NT2/D1 (cell line): ENCODE measurements around the gene DCLK1.

ENCODE experiments used
- DNase-seq: peaks from one replicate; pipeline ENCODE4 v3.0.0-alpha.2; 2011; ENCODE audit warnings: low read depth, low spot score
- H3K27me3 ChIP-seq: 2 replicates; pipeline ENCODE4 v1.6.0; 2011; ENCODE audit warnings: mild to moderate bottlenecking; ENCODE audit not compliant: insufficient read length, insufficient read depth
- H3K36me3 ChIP-seq: 2 replicates; pipeline ENCODE4 v1.6.1; 2011; ENCODE audit warnings: mild to moderate bottlenecking, low read length, mixed read lengths; ENCODE audit not compliant: insufficient read depth, insufficient read length
- H3K4me1 ChIP-seq: 2 replicates; pipeline ENCODE4 v1.5.1; 2011; ENCODE audit not compliant: insufficient read depth, insufficient read length
- H3K4me3 ChIP-seq: 2 replicates; pipeline ENCODE4 v1.5.1; 2011; ENCODE audit warnings: low read depth; ENCODE audit not compliant: insufficient read length
- H3K9ac ChIP-seq: 2 replicates; pipeline ENCODE4 v1.6.0; 2011; ENCODE audit warnings: low read depth; ENCODE audit not compliant: insufficient read length
- H3K9me3 ChIP-seq: 2 replicates; pipeline ENCODE4 v1.5.1; 2011; ENCODE audit warnings: mild to moderate bottlenecking, low read length; ENCODE audit not compliant: insufficient read depth
- SUZ12 ChIP-seq: IDR thresholded peaks from 2 replicates; pipeline ENCODE4 v1.6.1; 2011; ENCODE audit not compliant: insufficient read length, insufficient read depth; ENCODE audit errors: extremely low read depth
- YY1 ChIP-seq: IDR thresholded peaks from 2 replicates; pipeline ENCODE4 v1.6.1; 2011; ENCODE audit not compliant: insufficient read length, insufficient read depth
- ZNF274 ChIP-seq: IDR thresholded peaks from 2 replicates; pipeline ENCODE4 v1.6.1; 2011; ENCODE audit warnings: mild to moderate bottlenecking, low read depth, low read length

Gene DCLK1

GRCh38 chr13:36038785-36039555, 92.2 kb downstream of the DCLK1 start:
- Histone ChIP-seq H3K9me3 (no peaks in the 10 kb centered on the region), H3K4me3 (no peak overlapping the region), H3K27me3 (no peaks in the 10 kb centered on the region), H3K36me3 (no peaks in the 10 kb centered on the region), H3K9ac (no peak overlapping the region), H3K4me1 (no peaks in the 10 kb centered on the region)
- no peak for DNase-seq
- TF ChIP-seq SUZ12 = no peak
- no peak for TF ChIP-seq YY1
- no peak for TF ChIP-seq ZNF274

GRCh38 chr13:36033035-36033434, 98.1 kb downstream of the DCLK1 start:
- H3K27me3 ChIP-seq = no peaks in the 10 kb centered on the region
- TF ChIP-seq SUZ12 (no peak), YY1 (no peak), ZNF274 (no peak)
- H3K36me3 ChIP-seq = no peaks in the 10 kb centered on the region
- no peak overlapping the region for H3K4me3 ChIP-seq
- no peak overlapping the region for H3K9ac ChIP-seq
- no peaks in the 10 kb centered on the region for H3K4me1 ChIP-seq
- H3K9me3 ChIP-seq = no peaks in the 10 kb centered on the region
- no peak for DNase-seq

DNA sequence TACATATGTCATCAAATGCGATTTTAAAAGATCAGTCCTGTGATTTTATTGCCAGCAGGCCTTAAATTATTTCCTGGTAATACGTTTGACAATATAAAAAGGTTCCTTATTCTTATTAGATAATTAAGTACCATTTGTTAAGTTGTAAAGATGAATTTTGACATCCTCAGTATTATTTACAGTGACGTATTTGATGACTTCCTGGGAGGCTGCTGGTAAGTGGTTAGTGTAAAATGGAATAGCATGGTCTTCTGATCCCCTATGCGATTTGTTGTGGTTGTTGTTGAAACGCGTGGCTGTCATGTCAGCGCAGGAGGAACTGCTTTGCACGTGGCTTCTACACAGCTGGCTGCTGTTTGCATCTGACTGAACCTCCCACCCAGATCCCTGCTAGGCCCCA, 99.7 kb downstream of the DCLK1 start:
- Histone ChIP-seq H3K4me1 (no peaks in the 10 kb centered on the region), H3K4me3 (no peak overlapping the region), H3K9ac (no peak overlapping the region), H3K36me3 (no peaks in the 10 kb centered on the region), H3K27me3 (no peaks in the 10 kb centered on the region), H3K9me3 (no peaks in the 10 kb centered on the region)
- no peak for DNase-seq
- TF ChIP-seq ZNF274 (no peak), SUZ12 (no peak), YY1 (no peak)

DNA sequence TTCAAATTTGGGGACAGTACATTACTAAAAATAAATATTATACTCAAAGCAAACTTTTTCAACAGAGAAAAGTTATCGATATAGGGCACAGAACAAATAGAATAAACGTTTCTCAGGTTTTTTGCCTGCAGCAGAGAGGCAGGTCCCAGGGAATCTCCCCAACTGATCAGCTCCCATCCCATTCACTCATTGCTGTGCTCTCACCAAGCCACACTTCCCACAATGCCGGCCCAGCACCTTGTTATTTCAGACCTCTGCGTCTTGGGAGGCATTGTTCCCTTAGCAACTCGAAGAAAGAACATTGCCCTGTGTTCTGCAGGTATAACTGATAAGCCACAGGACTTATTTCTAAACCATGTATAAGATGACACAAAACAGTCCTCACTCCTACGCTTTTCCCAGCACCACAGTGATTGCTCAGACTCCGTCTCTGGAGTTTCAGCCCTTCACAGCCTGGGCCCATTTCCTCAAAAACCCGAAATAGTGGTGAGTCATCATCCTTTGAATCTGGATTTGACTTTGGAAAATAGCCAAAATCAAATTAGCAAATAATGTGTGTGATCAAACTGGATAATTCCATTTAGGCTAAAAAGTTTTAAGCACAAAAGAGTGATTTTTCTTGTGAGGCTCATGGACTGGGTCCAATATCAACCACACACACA, 100.4 kb downstream of the DCLK1 start:
- no peaks in the 10 kb centered on the region for H3K27me3 ChIP-seq
- H3K9ac ChIP-seq = no peak overlapping the region
- TF ChIP-seq YY1 (no peak), SUZ12 (no peak), ZNF274 (no peak)
- no peak overlapping the region for H3K4me3 ChIP-seq
- H3K36me3 ChIP-seq = no peaks in the 10 kb centered on the region
- H3K4me1 ChIP-seq = no peaks in the 10 kb centered on the region
- no peak for DNase-seq
- no peaks in the 10 kb centered on the region for H3K9me3 ChIP-seq

DNA sequence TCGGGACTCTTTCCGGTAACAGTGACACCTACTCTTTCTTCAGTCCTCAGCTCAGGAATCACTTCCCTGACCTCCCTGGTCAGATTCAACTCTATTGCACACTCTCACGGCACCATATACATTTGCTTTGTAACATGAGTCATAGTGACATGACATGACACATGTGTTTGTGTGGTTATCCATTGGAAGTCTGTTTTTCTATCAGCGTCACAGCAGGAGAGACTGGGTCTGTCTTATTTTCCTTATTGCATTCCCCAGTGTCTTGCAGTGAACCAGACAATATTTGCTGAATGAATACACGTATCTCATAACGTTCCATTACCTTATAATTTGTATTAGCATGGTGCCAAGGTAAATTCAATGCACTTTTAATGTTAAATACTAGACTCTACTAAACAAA, 102.0 kb downstream of the DCLK1 start:
- no peaks in the 10 kb centered on the region for H3K9me3 ChIP-seq

GRCh38 chr13:36028359-36029025, 102.7 kb downstream of the DCLK1 start:
- no peaks in the 10 kb centered on the region for H3K36me3 ChIP-seq
- H3K4me1 ChIP-seq = no peaks in the 10 kb centered on the region
- H3K9me3 ChIP-seq = no peaks in the 10 kb centered on the region
- H3K27me3 ChIP-seq = no peaks in the 10 kb centered on the region
- no peak overlapping the region for H3K9ac ChIP-seq
- H3K4me3 ChIP-seq = no peak overlapping the region
- no peak for DNase-seq
- TF ChIP-seq ZNF274 = no peak
- no peak for TF ChIP-seq SUZ12
- TF ChIP-seq YY1 = no peak

More for the DNA sequence above, 102.0 kb downstream of the DCLK1 start:
- TF ChIP-seq SUZ12 (no peak), YY1 (no peak), ZNF274 (no peak)
- DNase-seq = no peak
- Histone ChIP-seq H3K4me3 (no peak overlapping the region), H3K36me3 (no peaks in the 10 kb centered on the region), H3K4me1 (no peaks in the 10 kb centered on the region), H3K27me3 (no peaks in the 10 kb centered on the region), H3K9ac (no peak overlapping the region)

DNA sequence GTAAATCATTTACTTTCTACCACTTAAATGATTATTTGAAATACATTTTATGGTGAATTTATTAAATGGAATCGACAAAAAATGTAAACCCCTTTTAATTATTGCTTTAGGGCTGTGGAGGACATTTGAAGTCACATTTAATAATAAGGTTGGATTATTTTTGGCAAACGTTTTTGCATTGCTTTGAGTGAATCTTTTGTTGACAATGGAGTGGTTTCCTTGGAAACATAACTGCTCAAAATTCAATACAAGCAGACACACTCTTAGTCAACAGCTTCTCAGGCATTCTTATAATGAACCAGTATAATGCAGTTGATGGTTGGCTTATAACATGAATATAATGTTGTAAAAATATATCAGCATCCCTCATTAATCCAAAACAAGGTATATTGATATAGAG, 104.7 kb downstream of the DCLK1 start:
- DNase-seq = no peak

More for the DNA sequence above, 104.7 kb downstream of the DCLK1 start:
- Histone ChIP-seq H3K4me1 (no peaks in the 10 kb centered on the region), H3K4me3 (no peak overlapping the region), H3K9me3 (no peaks in the 10 kb centered on the region), H3K9ac (no peak overlapping the region), H3K36me3 (no peaks in the 10 kb centered on the region), H3K27me3 (no peaks in the 10 kb centered on the region)
- TF ChIP-seq SUZ12 (no peak), YY1 (no peak), ZNF274 (no peak)
